Psoas muscle (tissue), 8 donors: ENCODE data around the gene SRRM2. TPM values are rescaled to one million over a fixed set of nuclear protein-coding genes. Genes with fewer than 3 reads are reported as not detected.

Experiments used
- ATAC-seq, 4 donors: fragments of 200-7000 bp; cut with Tn5 transposase; one replicate each; pipeline ENCODE4 v1.9.1; 2020; ENCODE audit warnings: moderate library complexity in 3 of 4, mild to moderate bottlenecking in 2 of 4
- DNase-seq, 2 donors: peaks; one replicate each; pipeline ENCODE4 v3.0.0-alpha.2; 2020
- H3K27ac ChIP-seq: fragments of 200-600 bp; one replicate; pipeline ENCODE4 v1.8.0; 2022
- H3K27me3 ChIP-seq, 3 donors: fragments of 200-600 bp in 1 of 3; one replicate each; pipeline versions ENCODE4 v1.6.1 to v1.8.0; 2013 to 2022; ENCODE audit warnings: low read length in 2 of 3, mild to moderate bottlenecking in 2 of 3, moderate library complexity in 1 of 3; ENCODE audit not compliant: insufficient read depth in 3 of 3
- H3K36me3 ChIP-seq, 2 donors: fragments of 200-600 bp in 1 of 2; one replicate each; pipeline versions ENCODE4 v1.6.1 to v1.8.0; 2013 to 2022; ENCODE audit warnings: low read depth in 1 of 2, mild to moderate bottlenecking in 1 of 2, moderate library complexity in 1 of 2; ENCODE audit not compliant: insufficient read depth in 1 of 2
- H3K4me1 ChIP-seq: fragments of 200-600 bp; one replicate; pipeline ENCODE4 v1.8.0; 2022
- H3K4me3 ChIP-seq: fragments of 200-600 bp; one replicate; pipeline ENCODE4 v1.8.0; 2022; ENCODE audit warnings: mild to moderate bottlenecking
- H3K9me3 ChIP-seq: fragments of 200-600 bp; one replicate; pipeline ENCODE4 v1.8.0; 2022
- WGBS, 3 donors: extraction: QIAGEN DNeasy Blood & Tissue Kit; methylation state at CpG; one replicate each; pipeline versions ENCODE4 v1.1.6 to v1.1.7; 2013; 5-methylcytosine and 5-hydroxymethylcytosine counted together
- intact Hi-C, 2 donors: fragments of 100-400 bp; cut with DNase I; formaldehyde crosslinking; loops; one replicate each; pipeline versions ENCODE4 v1.11.0 to v1.14.2; 2022
- polyA plus RNA-seq, 3 donors: library from polyadenylated mRNA; stranded (reverse); fragments of 200-250 nt; gene quantifications; one replicate each; pipeline ENCODE4 v1.2.3, GENCODE V29; 2013
- total RNA-seq, 4 donors: library from RNA; stranded (reverse); fragmentation: NEBNext Ultra II Directional in 2 of 4; extraction: Animal tissue kit (Norgen Biotek cat#: 25700) in 2 of 4; gene quantifications; one replicate each; pipeline versions ENCODE4 v1.2.1 to v1.2.4, GENCODE V29; 2021 to 2023
- TF ChIP-seq, protein P1 (sequence below): fragments of 200-600 bp; IDR thresholded peaks from one replicate; pipeline ENCODE4 v1.8.0; 2022; ENCODE audit warnings: antibody characterized with exemption
- donor health status: healthy with polysubstance abuse.
- donor health status: DM: no; HTN: no; CAD: no; lungs with moderate emphysema.
- donor health status: Bipolar disorder and iron deficiency.
- donor health status: healthy.
- donor health status: DM: yes; HTN: yes; CAD: no.
- donor health status: DM: no; HTN: no; CAD: no.
- donor health status: DM: no; HTN: no; CAD: no.
- donor health status: DM: yes; HTN: yes; CAD: no.

SRRM2 gene
- total and polyA plus RNA-seq, 7 donors = 183 to 413 (median 277) TPM

DNA sequence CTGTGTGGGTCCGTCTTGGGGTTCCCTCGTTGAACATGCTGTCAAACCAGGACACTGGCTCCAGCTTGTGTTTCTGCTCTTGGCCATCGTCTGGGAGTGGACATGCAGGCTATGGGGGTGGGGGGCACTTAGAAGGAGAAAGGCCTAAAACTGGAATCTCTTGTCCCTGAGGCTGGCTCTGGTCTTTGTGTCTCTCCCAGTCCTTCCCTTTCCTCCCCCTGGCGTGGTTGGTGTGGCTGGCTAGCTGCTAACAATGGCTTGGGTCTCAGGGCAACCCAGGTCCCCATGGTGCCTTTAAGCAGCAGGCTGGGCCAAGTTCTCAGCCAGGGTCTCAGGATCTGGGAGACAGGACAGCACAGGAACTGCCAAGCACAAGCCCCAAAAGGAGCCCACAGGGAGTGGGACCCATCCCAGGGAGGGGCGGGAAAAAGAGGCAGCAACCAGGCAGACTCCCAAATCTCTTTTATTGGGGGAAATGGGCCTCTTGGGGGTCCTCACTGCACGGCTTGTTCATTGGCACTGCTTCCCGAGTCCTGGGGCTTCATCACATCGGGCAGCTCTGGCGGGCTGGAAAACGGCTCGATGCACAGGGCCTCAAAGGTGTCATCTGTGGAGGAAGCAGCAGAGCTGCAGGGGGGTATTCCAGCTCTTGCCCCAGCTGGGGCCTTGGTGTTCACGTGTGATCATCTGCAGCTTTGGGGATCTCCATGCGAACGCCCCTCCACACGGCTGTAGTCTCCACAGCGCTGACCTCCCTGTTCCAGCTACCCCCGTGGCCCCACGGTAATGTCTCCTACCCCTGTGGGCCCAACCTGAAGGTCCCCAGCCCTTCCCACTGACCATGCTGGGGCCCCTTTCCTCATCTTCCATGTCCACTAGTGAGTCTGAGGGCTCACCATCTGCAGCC, 19.3 kb downstream of the SRRM2 start:
- ATAC-seq (no peak), DNase-seq (no peak)
- Histone ChIP-seq H3K4me1 (peaks cover 37% of the 10 kb centered on the region), H3K9me3 (no peaks in the 10 kb centered on the region), H3K27me3 (no peaks in the 10 kb centered on the region), H3K36me3 (peaks cover 17 to 84% of the 10 kb centered on the region in 2 donors), H3K27ac (no peak overlapping the region), H3K4me3 (no peak overlapping the region)
- TF ChIP-seq, protein P1, sequence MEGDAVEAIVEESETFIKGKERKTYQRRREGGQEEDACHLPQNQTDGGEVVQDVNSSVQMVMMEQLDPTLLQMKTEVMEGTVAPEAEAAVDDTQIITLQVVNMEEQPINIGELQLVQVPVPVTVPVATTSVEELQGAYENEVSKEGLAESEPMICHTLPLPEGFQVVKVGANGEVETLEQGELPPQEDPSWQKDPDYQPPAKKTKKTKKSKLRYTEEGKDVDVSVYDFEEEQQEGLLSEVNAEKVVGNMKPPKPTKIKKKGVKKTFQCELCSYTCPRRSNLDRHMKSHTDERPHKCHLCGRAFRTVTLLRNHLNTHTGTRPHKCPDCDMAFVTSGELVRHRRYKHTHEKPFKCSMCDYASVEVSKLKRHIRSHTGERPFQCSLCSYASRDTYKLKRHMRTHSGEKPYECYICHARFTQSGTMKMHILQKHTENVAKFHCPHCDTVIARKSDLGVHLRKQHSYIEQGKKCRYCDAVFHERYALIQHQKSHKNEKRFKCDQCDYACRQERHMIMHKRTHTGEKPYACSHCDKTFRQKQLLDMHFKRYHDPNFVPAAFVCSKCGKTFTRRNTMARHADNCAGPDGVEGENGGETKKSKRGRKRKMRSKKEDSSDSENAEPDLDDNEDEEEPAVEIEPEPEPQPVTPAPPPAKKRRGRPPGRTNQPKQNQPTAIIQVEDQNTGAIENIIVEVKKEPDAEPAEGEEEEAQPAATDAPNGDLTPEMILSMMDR = no peak
- intact Hi-C loops = loop anchor here in 1 of 2 donors (2.0 kb wide), 1 partner anchor 17 kb away; no protein-coding TSS in a partner anchor
- WGBS, 3 donors = 63 to 69% (median 67%) methylated on average over 17 to 18 of the region's 18 CpGs

DNA sequence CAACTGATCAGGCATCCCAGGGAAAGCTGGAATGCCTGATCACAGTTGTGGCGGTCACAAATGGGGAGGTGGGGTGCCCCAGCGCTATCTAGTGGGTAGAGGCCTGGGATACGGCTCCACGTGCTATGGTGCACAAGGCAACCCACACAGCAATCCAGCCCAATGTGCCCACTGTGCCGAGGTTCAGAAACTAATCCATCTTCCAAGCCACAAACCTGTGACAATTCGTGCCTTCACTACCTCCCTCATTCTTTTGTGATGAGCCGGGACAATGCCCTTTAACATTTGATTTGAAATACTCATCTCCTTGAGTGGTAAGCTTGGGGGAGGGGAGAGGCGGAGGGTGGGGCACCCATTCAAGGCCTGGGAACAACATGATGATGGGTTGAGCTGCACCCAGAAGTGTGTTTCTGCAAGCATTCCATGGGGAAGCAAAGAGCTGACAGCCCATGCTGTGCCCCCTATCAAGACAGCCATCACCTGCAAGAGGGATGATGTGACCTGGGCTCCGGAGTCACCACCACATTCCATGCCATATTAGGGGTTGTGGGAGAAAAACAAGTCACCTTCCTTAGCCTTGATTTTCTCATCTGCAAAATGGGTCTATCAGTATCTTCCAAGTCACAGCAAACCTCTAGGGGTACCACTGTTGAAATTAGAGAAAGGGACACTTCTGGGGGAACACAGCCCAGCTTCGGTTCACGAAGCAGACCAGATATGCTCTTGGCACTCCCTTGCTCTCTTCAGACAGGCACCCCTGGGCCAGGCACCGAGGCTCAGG, 20.9 kb downstream of the SRRM2 start:
- Histone ChIP-seq H3K27me3 (no peaks in the 10 kb centered on the region), H3K9me3 (no peaks in the 10 kb centered on the region), H3K27ac (peak overlapping the region; percentile 13), H3K36me3 (peaks cover 8 to 67% of the 10 kb centered on the region in 2 donors), H3K4me3 (no peak overlapping the region), H3K4me1 (peaks cover 26% of the 10 kb centered on the region)
- TF ChIP-seq, protein P1 = no peak
- ATAC-seq (no peak), DNase-seq (no peak)
- WGBS, 3 donors = 71 to 80% (median 80%) methylated on average over 12 of the region's 12 CpGs
- intact Hi-C loops = no loop called here

DNA sequence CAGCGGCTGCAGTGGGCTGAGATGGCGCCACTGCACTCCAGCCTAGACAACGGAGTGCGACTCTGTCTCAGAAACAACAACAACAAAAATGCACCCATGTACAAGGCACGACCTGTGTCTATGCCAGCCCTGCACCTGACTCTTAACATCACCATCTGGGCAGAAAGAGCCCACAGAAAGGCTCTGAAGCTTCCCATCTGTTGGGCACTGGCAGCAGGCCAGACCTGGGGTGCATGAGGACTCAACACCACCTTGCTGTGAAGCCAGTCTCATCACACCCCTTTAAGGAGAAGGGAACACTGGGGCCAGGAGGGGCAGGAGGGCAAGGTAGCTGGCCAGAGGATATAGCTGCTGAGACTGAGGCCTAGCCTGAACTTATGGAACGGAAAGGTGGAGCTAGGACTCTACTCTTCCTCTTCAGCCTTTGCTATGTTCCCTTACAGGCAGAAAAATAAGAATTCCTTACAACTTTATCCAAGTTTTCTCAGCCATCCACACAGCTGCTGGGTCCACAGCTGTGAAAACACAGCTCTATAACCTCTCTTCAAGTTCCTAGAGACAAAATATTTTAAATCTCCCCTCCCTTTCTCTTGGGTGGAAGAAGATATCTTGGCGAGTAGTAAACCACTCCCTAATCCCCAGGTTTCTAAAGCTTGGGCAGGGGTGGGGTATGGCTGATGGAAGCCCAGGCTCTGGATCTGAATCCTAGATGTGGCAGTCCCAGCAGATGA, 21.9 kb downstream of the SRRM2 start:
- peaks cover 4 to 58% of the 10 kb centered on the region in 2 donors for H3K36me3 ChIP-seq
- intact Hi-C loops = no loop called here
- no peak overlapping the region for H3K27ac ChIP-seq
- peak in 1 of 2 donors; percentile 50 for DNase-seq
- peaks cover 30% of the 10 kb centered on the region for H3K4me1 ChIP-seq
- TF ChIP-seq, protein P1 = no peak
- H3K9me3 ChIP-seq = no peaks in the 10 kb centered on the region
- H3K27me3 ChIP-seq = no peaks in the 10 kb centered on the region
- 51 to 57% (median 53%) methylated on average over 7 of the region's 7 CpGs for WGBS, 3 donors
- no peak for ATAC-seq
- H3K4me3 ChIP-seq = no peak overlapping the region

DNA sequence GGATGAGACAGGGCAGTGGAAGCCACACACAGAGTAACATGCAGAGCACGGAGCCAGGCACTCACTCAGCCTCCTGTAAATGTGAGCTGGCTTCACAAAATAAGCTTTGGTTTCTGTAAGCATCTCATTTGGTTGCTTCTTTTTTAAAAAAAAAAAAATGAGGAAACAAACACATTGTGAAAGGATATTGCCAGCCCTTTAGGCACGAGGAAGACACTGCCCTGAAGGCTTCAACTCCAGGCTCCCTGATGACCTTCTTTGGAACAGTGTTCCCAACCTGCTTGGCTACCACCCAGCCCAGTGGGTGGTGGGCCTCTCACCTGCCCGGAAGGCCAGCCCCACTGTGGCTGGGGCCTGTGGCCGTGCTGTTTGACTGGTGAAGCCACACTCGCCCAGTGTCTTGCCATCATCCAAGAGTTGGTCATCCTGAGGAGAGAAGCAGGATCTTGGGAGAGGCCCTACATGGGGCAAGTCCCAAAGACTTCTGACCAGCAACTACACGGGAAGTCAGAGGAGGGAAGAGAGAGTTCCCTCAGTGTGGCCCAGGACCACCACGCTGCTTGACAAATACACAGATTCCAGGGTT, 22.8 kb downstream of the SRRM2 start:
- no peak overlapping the region for H3K27ac ChIP-seq
- no peaks in the 10 kb centered on the region for H3K27me3 ChIP-seq
- no peak for ATAC-seq
- peaks cover 4 to 49% of the 10 kb centered on the region in 2 donors for H3K36me3 ChIP-seq
- TF ChIP-seq, protein P1 = no peak
- 65 to 83% (median 71%) methylated on average over 7 of the region's 7 CpGs for WGBS, 3 donors
- intact Hi-C loops = no loop called here
- no peak for DNase-seq
- H3K4me1 ChIP-seq = peaks cover 30% of the 10 kb centered on the region
- peak overlapping the region; percentile 100 for H3K4me3 ChIP-seq
- H3K9me3 ChIP-seq = no peaks in the 10 kb centered on the region
